ENCODE measurements around the gene SLC16A12.
"Not testable (repeated sequence)": the region's sequence is repeated elsewhere in the genome, so short reads cannot be mapped to it uniquely, and the experiment has no call there.

The SLC16A12 gene

GRCh38 chr10:89409282-89409681, 126.1 kb downstream of the SLC16A12 start:
- H3K4ac ChIP-seq (ENCODE audit: low read depth in 1 of 2, low read length in 2 of 2); DNase-seq; H2AFZ ChIP-seq (ENCODE audit: low read depth, low read length); H3K9ac ChIP-seq (ENCODE audit: low read length); H3K4me3 ChIP-seq (ENCODE audit: insufficient read depth in 1 of 2, low read depth in 1 of 2, low read length in 2 of 2); H3K14ac ChIP-seq (ENCODE audit: low read length in 2 of 2); H4K8ac ChIP-seq (ENCODE audit: low read length); H3K27me3 ChIP-seq (ENCODE audit: control insufficient read depth in 1 of 2, insufficient read depth in 1 of 2, low read length in 2 of 2); H3K27ac ChIP-seq (ENCODE audit: low read length, poor library complexity, severe bottlenecking); H3K36me3 ChIP-seq (ENCODE audit: control insufficient read depth in 1 of 2, insufficient read depth in 2 of 2, low read depth in 1 of 2, low read length in 2 of 2); H2AK5ac ChIP-seq (ENCODE audit: low read length, severe bottlenecking); H3K23ac ChIP-seq (ENCODE audit: low read length in 2 of 2); H3K4me2 ChIP-seq (ENCODE audit: low read length, poor library complexity, severe bottlenecking); H2BK5ac ChIP-seq (ENCODE audit: low read depth, low read length, poor library complexity, severe bottlenecking); H3K9me3 ChIP-seq (ENCODE audit: control insufficient read depth, low read length); H3K79me1 ChIP-seq (replicated peaks; ENCODE audit: low read length, poor library complexity, severe bottlenecking); H2BK12ac ChIP-seq (ENCODE audit: low read length in 2 of 2); H3K18ac ChIP-seq (ENCODE audit: low read depth in 1 of 2, low read length in 2 of 2); H3K4me1 ChIP-seq (ENCODE audit: control insufficient read depth, insufficient read depth, low read depth, low read length); H2BK15ac ChIP-seq (ENCODE audit: low read depth, poor library complexity, severe bottlenecking); H2BK120ac ChIP-seq (ENCODE audit: low read depth, low read length); H4K91ac ChIP-seq (ENCODE audit: low read length): not testable (repeated sequence)
- WGBS, result 98% methylated on average over 5 of the region's 5 CpGs

DNA sequence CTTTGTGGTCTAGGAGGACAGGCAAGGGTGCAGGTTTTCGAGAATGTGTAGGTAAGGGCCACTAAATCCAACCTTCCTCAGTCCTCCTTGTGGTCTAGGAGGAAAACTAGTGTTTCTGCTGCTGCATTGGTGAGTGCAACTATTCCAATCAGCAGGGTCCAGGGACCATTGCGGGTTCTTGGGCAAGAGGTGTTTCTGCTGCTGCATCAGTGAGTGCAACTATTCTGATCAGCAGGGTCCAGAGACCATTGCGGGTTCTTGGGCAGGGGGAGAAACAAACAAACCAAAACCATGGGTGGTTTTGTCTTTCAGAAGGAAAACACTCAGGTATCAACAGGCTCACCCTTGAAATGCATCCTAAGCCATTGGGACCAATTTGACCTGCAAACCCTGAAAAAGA, 127.6 kb downstream of the SLC16A12 start:
- not testable (repeated sequence) for H4K8ac ChIP-seq (ENCODE audit: low read length); H2AFZ ChIP-seq (ENCODE audit: low read depth, low read length); H2BK120ac ChIP-seq (ENCODE audit: low read depth, low read length); H3K4me1 ChIP-seq (ENCODE audit: control insufficient read depth, insufficient read depth, low read depth, low read length); H4K91ac ChIP-seq (ENCODE audit: low read length); H3K79me1 ChIP-seq (replicated peaks; ENCODE audit: low read length, poor library complexity, severe bottlenecking); H2AK5ac ChIP-seq (ENCODE audit: low read length, severe bottlenecking); H3K4ac ChIP-seq (ENCODE audit: low read depth in 1 of 2, low read length in 2 of 2); H3K4me2 ChIP-seq (ENCODE audit: low read length, poor library complexity, severe bottlenecking); H3K4me3 ChIP-seq (ENCODE audit: insufficient read depth in 1 of 2, low read depth in 1 of 2, low read length in 2 of 2); H3K9me3 ChIP-seq (ENCODE audit: control insufficient read depth, low read length); H3K27ac ChIP-seq (ENCODE audit: low read length, poor library complexity, severe bottlenecking); H3K14ac ChIP-seq (ENCODE audit: low read length in 2 of 2); H3K18ac ChIP-seq (ENCODE audit: low read depth in 1 of 2, low read length in 2 of 2); H3K9ac ChIP-seq (ENCODE audit: low read length); H3K27me3 ChIP-seq (ENCODE audit: control insufficient read depth in 1 of 2, insufficient read depth in 1 of 2, low read length in 2 of 2); H3K23ac ChIP-seq (ENCODE audit: low read length in 2 of 2); H2BK12ac ChIP-seq (ENCODE audit: low read length in 2 of 2); H2BK5ac ChIP-seq (ENCODE audit: low read depth, low read length, poor library complexity, severe bottlenecking); H2BK15ac ChIP-seq (ENCODE audit: low read depth, poor library complexity, severe bottlenecking); DNase-seq
- 93% methylated on average over 3 of the region's 3 CpGs for WGBS
- H3K36me3 ChIP-seq (ENCODE audit: control insufficient read depth in 1 of 2, insufficient read depth in 2 of 2, low read depth in 1 of 2, low read length in 2 of 2), result peaks cover 0 to 18% of the 10 kb centered on the region in 2 experiments

- 97% methylated on average over 8 of the region's 9 CpGs for WGBS
- H3K9ac ChIP-seq (ENCODE audit: low read length); H3K4ac ChIP-seq (ENCODE audit: low read depth in 1 of 2, low read length in 2 of 2); H2BK120ac ChIP-seq (ENCODE audit: low read depth, low read length); H3K27me3 ChIP-seq (ENCODE audit: control insufficient read depth in 1 of 2, insufficient read depth in 1 of 2, low read length in 2 of 2); H2BK5ac ChIP-seq (ENCODE audit: low read depth, low read length, poor library complexity, severe bottlenecking); H2AFZ ChIP-seq (ENCODE audit: low read depth, low read length); H3K23ac ChIP-seq (ENCODE audit: low read length in 2 of 2); DNase-seq; H3K18ac ChIP-seq (ENCODE audit: low read depth in 1 of 2, low read length in 2 of 2); H3K4me1 ChIP-seq (ENCODE audit: control insufficient read depth, insufficient read depth, low read depth, low read length); H3K14ac ChIP-seq (ENCODE audit: low read length in 2 of 2); H4K8ac ChIP-seq (ENCODE audit: low read length); H4K91ac ChIP-seq (ENCODE audit: low read length); H2BK12ac ChIP-seq (ENCODE audit: low read length in 2 of 2); H3K27ac ChIP-seq (ENCODE audit: low read length, poor library complexity, severe bottlenecking); H3K79me1 ChIP-seq (replicated peaks; ENCODE audit: low read length, poor library complexity, severe bottlenecking); H2AK5ac ChIP-seq (ENCODE audit: low read length, severe bottlenecking); H2BK15ac ChIP-seq (ENCODE audit: low read depth, poor library complexity, severe bottlenecking); H3K9me3 ChIP-seq (ENCODE audit: control insufficient read depth, low read length); H3K4me3 ChIP-seq (ENCODE audit: insufficient read depth in 1 of 2, low read depth in 1 of 2, low read length in 2 of 2); H3K4me2 ChIP-seq (ENCODE audit: low read length, poor library complexity, severe bottlenecking): not testable (repeated sequence)
- peaks cover 0 to 30% of the 10 kb centered on the region in 2 experiments for H3K36me3 ChIP-seq (ENCODE audit: control insufficient read depth in 1 of 2, insufficient read depth in 2 of 2, low read depth in 1 of 2, low read length in 2 of 2)
Observed at GRCh38 chr10:89406178-89406577, 129.2 kb downstream of the SLC16A12 start.

DNA sequence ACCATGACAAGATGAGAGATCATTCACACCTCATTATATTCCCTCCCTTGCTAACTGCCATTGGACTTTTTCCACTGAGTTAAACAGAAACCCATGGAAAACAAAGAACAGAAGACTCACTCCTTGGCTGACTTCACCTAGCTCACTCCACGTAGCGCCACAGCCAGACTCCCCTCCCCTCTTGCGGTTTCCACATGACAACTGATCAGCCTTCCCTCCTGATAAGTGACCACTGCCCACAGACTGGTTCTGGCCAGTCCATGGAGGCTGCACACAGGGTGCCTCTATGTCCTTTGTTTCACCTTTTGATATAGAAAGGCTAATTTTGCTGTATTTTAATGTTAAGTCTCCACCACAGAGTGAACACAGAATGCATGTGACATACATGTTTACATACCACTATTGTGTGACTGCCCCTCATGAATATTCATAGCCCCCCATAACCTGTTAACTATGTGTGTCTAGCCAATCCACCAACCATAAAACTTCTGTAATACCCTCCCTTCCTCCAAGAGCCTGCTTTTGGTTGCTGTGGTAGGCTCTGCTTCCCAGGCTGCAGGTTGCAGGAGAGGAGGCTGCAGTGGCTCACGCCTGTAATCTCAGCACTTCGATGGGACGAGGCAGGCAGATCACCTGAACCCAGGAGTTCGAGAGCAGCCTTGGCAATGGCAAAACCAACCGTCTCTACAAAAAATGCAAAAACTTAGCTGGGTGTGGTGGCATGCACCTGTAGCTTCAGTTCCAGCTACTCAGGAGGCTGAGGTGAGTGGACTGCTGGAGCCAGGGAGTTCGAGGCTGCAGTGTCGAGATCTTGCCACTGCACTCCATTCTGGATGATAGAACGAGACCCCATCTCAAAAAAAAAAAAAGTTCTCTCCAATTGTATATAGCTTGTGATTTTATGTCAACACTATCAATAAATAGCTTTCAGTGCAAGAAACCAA, 131.0 kb downstream of the SLC16A12 start:
- Histone ChIP-seq H3K27me3 (ENCODE audit: control insufficient read depth in 1 of 2, insufficient read depth in 1 of 2, low read length in 2 of 2) (no peaks in the 10 kb centered on the region), H3K9ac (ENCODE audit: low read length) (no peak overlapping the region), H2BK15ac (ENCODE audit: low read depth, poor library complexity, severe bottlenecking) (no peak overlapping the region), H2BK120ac (ENCODE audit: low read depth, low read length) (no peak overlapping the region), H4K8ac (ENCODE audit: low read length) (no peak overlapping the region), H3K4me2 (ENCODE audit: low read length, poor library complexity, severe bottlenecking) (no peak overlapping the region), H3K4me3 (ENCODE audit: insufficient read depth in 1 of 2, low read depth in 1 of 2, low read length in 2 of 2) (no peak overlapping the region), H2BK5ac (ENCODE audit: low read depth, low read length, poor library complexity, severe bottlenecking) (no peak overlapping the region), H4K91ac (ENCODE audit: low read length) (no peak overlapping the region), H3K18ac (ENCODE audit: low read depth in 1 of 2, low read length in 2 of 2) (no peak overlapping the region), H3K4me1 (ENCODE audit: control insufficient read depth, insufficient read depth, low read depth, low read length) (no peaks in the 10 kb centered on the region), H3K36me3 (ENCODE audit: control insufficient read depth in 1 of 2, insufficient read depth in 2 of 2, low read depth in 1 of 2, low read length in 2 of 2) (peaks cover 0 to 39% of the 10 kb centered on the region in 2 experiments), H3K27ac (ENCODE audit: low read length, poor library complexity, severe bottlenecking) (no peak overlapping the region), H3K9me3 (ENCODE audit: control insufficient read depth, low read length) (no peaks in the 10 kb centered on the region), H2AFZ (ENCODE audit: low read depth, low read length) (no peak overlapping the region), H2BK12ac (ENCODE audit: low read length in 2 of 2) (no peak overlapping the region), H3K23ac (ENCODE audit: low read length in 2 of 2) (no peak overlapping the region), H3K79me1 (replicated peaks; ENCODE audit: low read length, poor library complexity, severe bottlenecking) (peaks cover 2% of the 10 kb centered on the region), H3K4ac (ENCODE audit: low read depth in 1 of 2, low read length in 2 of 2) (no peak overlapping the region), H2AK5ac (ENCODE audit: low read length, severe bottlenecking) (no peak overlapping the region), H3K14ac (ENCODE audit: low read length in 2 of 2) (no peak overlapping the region)
- no peak for DNase-seq
- 89% methylated on average over 8 of the region's 11 CpGs for WGBS

All from mesenchymal stem cell (in vitro differentiated cells and primary cell).